ENCODE results near the gene SHISA9.

DNA sequence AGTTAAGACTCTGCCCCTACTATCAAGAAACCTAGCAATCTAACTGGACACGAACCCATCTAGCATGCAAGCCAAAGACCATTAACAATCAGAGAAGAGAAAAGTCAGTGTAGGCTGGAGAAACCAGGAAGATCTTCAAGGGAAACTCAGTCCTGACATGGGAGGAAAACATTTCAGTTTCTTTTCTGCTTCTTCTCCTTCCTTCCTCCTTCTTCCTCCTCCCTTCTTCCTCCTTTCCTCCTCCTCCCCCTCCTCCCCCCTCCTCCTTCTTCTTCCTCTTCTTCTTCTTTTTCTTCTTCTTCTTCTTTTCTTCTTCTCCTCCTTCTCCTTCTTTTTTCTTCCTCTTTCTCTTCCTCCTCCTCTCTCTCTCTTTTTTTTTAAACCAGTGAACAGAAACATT, 29.6 kb upstream of the SHISA9 start:
- TF ChIP-seq POLR2A (IDR thresholded peaks at IDR 0.05), result no peak
- TF ChIP-seq CTCF (IDR thresholded peaks at IDR 0.05), result no peak
